HG03175 (cell line): ENCODE measurements around the gene INPP4A.
"Not testable (repeated sequence)": the region's sequence is repeated elsewhere in the genome, so short reads cannot be mapped to it uniquely, and the experiment has no call there.

ENCODE experiments used
- ATAC-seq: cut with Tn5 transposase; IDR thresholded peaks from one replicate; pipeline ENCODE4 v1.9.1; 2021; ENCODE audit warnings: mild to moderate bottlenecking, moderate library complexity; ENCODE audit not compliant: unreplicated experiment

The INPP4A gene

DNA sequence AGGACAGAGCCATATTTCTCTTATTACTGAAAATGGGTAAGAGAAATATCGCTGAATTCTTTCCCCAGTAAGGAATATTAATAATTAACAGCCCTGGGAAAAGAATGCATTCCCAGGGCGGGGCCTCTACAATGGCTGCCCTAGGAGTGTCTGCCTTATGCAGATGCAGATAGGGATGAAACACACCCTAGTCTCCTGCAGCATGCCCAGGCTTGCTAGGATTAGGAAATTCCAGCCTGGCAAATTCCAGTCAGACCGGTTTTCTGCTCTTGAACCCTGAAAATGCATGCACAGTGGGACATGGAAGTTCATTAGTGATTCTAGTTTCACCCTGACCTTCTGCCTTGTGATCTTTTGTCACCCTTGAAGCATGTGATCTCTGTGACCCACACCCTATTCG is 9.0 kb upstream of the INPP4A start:
- ATAC-seq: not testable (repeated sequence)

- no peak for ATAC-seq
Observed at GRCh38 chr2:98436734-98437133, 7.9 kb upstream of the INPP4A start.

DNA sequence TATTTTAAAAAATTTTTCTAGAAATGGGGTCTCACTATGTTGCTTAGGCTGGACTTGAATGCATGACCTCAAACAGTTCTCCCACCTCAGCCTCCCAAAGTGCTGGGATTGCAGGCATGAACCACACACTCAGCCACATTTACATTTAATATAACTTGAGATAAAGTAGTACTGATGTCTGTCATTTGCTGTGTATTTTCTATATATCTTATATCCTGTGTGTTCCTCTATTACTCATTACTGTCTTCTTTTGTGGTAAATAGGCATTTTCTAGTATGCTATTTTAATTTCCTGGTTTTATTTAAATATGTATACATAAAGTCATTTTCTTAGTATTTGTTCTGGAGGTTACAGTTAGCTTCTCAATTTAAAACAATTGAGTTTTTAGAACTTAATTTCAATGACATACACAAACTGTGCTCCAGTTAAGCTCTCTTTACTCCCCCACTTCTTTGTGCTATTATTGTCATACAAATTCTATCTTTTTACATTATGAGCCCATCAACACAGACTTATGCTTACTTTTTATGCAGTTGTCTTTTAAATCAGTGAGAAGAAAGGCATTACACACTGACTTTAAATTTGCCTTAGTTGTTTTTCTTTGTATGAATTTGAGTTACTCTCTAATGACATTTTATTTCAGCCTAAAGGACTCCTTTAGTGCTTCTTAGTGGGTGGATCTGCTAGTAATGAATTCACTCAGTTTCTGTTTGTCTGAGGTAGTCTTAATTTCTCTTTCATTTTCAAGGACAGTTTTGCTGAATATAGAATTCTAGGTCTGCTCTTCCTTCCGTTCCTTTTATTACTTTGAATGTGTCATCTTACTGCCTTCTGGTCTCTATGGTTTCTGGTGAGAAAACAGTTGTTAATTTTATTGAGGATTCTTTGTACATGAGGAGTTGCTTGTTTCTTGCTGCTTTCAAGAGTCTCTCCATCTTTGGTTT is 6.2 kb upstream of the INPP4A start:
- ATAC-seq: peak; percentile 96

DNA sequence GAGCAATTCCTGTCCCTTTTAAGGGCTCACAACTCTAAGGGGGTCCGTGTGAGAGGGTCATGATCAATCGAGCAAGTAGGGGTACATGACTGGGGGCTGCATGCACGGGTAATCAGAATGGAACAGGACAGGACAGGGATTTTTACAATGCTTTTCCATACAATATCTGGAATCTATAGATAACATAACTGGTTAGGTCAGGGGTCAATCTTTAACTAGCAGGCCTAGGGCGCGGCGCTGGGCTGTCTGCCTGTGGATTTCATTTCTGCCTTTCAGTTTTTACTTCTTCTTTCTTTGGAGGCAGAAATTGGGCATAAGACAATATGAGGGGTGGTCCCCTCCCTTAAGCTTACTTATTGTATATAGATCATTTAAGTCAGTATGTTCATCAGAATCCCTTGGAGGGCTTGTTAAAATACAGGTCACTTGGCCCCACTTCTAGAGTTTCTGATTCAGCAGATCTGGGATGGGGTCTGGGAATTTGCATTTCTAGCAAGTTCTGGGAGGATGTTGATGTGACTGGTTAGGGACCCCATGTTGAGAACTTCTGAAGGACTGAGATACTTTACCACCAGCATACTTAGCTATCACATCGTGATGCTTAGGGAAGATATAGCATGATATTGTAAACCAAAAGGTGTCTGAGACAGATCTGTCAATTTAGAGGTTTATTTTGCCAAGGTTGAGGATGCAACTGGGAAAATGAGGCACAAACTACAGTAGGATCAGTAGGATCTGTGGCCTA is 2.8 kb upstream of the INPP4A start:
- no peak for ATAC-seq

- no peak for ATAC-seq
Observed at GRCh38 chr2:98442488-98442887, 2.2 kb upstream of the INPP4A start.

DNA sequence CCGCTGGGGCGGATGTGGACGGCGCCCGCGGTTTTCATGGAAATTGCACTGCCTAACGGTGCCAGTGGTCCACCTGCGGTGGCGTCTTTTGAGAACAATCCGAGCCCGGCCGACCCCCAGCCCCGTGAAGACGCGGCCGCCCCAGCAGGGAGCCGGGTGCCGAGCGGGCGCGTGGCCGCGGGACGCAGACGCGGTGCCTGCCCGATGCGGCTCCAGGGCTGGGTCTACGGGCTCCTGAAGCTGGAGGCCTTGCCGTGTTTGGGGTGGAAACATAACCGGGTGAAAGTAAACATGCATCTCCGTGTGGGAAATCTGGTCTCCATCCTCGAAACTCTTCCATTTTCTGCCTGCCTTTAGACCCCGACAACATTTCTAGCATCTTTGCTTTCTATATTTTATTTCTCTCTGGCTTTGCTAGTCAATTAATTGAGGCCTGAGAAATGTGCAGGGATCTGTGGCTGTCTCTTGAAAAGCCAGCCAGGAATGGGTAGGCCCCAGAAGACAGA is 572 bp downstream of the INPP4A start:
- peak; percentile 34 for ATAC-seq

DNA sequence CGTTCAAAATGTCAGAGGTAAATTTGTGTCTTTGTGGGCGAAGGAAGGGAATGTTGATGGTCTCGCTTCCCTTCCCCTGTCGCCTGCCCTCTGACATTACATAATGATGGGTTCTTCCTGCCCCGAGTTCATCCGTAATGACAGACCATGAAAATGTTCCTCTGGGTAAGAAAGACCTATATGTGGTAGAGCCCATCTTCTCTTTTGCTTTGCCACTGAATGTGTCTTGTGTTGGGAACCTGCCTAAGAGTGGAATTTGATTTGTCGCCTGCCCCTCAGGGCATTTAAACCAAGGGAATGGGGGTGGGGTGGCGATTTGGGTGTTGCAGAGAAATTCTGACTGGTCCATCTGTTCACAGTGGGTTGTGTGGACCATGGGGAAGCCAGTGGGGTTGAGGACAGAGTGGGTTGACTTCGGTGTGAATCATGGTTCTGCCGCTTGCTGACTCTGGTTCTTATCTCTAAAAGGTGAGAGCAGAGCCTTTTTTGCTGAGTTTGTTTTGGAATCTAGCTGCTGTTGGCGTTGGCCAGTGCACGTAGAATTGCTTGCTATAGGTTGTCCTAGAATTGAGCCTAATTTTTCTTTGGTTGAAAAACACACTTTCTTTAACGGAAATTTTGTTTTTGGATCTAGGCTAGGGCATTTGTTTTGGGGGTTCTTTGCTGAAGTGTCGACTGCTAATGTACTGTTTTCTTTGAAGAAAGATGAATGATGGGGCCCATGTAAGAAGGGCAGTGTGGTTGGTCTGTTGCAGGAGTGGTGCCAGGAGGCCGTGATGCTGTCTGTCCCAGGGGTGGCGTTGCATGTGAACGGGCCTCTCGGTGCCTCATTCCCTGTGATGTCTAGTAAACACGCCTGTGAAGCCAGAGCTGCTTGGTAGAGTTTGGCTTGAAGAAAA is 1.3 kb downstream of the INPP4A start:
- ATAC-seq: no peak

GRCh38 chr2:98446850-98447249 is 2.2 kb downstream of the INPP4A start:
- no peak for ATAC-seq

GRCh38 chr2:98448441-98449145 is 3.9 kb downstream of the INPP4A start:
- no peak for ATAC-seq

GRCh38 chr2:98452396-98453027 is 7.9 kb downstream of the INPP4A start:
- no peak for ATAC-seq

DNA sequence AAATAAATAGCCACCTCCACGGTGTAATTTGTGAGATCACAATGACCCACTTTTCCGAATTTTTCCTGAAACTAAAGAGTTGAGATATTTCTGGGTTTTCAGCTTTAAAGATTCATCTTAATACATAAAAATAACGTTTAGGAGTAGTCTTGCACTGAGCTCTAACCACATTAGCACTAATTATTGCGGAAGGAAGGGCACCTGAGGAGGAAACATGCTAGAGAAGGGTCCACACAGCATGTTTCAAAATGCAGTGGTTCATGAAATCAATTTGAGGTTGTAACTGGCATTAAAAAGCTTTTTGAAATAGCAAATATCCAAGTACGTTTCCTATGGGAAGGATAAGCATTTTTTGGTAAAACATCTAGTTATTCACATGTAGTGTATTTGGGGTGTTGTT is 8.4 kb downstream of the INPP4A start:
- no peak for ATAC-seq

DNA sequence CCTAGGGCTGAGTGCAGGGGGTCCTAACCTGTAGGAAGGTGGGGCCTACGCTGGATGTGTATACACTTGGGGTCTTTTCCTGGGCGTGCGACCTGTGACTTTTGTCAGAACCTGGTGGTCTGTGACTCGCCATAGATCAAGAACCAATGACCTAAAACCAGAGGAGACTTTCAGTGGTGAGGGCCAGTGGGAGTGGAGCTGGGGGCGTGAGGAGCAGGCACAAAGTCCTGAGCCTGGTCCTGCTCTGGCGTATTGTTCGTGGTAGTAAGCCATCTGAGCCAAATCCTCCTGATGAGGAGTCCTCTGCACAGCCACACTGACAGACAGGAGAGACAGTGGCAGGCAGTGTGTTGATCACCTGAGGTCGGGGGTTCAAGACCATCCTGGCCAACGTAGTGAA is 8.9 kb downstream of the INPP4A start:
- ATAC-seq: no peak

DNA sequence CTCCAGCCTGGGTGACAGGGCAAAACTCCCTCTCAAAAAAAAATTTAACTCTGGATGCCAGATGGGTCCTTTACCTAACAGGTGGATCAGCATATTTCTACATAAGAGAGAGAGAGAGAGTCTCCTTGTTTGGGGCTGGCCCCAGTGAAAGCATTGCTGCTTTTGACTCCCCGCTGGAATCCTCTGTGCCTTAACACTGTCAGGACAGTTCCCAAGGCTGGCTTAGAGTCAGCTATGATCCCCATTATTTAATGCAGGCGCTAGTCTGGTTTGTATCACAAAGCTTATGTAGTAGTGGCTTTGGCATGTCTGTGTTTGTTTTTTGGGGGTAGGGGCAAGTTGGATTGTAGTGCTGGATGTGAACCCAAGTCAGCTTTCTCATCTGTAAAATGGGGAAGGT is 9.4 kb downstream of the INPP4A start:
- ATAC-seq: no peak

DNA sequence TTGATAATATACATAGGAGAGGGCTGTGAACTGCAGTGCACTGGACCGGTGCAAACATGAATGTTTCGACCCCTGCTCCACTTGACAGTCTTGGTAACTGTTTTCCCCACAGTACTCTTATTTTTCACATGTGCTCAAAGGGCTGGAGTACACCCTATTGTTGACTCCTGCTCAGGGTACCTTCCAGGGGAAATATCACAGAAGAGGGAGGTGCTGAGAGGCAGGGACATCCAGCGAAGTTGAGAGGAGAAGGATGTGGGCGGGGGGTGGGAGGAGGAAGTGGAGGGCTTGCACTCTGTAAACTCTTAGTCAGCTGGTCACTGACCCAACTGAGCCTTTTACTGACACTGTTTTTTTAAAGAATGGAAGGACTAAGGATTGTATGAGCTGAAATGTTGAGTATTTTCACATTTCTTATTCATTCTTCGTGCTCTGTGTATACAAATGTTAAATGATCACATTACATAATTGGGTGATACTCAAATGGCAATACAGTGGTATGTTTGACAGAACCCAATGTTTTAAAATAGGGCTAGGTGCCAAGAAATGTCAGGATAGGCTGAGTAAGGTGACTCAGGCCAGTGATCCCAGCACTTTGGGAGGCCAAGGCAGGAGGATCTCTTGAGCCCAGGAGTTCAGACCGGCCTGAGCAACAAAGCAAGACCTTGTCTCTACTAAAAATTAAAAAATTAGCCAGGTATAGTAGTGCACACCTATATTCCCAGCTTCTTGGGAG is 10.0 kb downstream of the INPP4A start:
- ATAC-seq: no peak

DNA sequence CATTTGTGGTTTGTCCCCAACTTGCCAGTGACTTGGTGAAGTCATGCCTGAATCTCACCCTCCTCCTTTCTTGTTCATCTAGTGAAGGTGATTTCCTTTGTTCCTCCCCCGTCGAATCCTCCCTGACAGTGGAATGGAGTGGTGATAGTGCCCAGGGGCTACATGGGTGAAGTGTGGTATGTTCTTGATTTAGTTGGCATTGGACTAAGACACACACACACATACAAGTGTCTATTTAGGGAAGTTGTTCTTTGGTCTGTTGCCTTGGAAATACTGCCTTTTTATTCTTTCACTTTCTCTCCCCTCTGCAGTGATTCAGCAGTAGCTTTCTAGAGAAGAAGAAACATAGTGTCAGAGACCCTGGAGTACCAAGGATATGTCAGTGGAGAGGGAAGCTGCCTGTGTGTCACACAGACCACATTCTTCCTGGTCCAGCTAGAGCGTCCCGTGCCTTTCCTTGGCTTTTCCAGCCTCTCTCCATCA is 10.9 kb downstream of the INPP4A start:
- ATAC-seq: peak; percentile 61

- no peak for ATAC-seq
Observed at GRCh38 chr2:98457045-98457696, 12.5 kb downstream of the INPP4A start.

DNA sequence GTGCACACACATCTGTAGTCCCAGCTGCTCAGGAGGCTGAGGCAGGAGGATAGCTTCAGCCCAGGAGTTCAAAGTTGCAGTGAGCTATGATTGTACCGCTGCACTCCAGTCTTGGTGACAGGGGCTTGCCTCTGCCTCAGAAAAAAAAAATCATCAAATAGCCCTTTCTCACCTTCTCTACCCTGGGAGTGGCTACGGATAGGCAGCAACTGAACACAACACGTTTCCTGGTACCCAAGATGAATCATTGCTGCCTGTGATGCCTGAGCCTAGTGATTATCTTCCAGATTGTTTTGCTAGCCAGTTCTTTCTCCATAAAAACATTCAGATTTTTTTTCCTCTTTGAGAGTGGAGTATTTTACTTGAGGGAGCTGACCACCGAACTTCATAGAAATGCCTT is 13.5 kb downstream of the INPP4A start:
- no peak for ATAC-seq

DNA sequence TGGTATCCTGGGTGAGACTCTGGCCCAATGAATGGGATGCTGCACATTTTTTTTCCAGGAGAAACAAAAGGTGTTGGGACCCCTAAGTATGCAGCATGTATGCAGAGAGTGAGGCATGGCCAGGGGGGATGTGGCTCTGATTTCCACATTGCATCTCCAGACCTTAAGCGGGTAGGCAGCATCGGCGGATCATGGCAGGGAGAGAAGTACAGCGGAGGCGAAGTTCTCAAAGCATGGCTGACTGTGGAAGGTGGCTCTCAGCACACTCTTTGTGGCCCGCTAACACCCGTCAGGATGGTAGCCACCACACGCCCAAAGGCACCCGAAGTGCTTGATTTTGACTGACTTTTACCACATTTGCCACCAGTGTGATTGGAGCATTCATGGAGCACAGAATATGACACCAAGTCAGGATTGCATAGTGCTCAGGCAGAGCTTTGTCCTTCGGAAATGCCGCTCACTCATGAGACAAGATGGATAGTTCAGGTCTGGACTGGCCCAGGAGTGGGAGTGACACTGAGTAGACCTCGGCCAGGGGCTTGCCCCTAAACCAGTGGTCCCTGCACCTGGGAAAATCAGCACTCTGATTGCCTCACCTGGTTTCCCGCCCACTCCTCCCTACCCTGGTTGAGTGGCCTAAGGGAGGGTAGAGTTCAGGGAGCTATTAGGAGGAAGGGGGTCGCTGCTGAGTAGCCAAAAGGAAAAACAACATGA is 14.2 kb downstream of the INPP4A start:
- ATAC-seq: no peak
